A673 (cell line): Measurements from ENCODE around the gene YBX2.

Source experiments
- CTCF ChIP-seq: fragments of 300-800, 200-600 bp; sonication (generic); conservative IDR thresholded peaks from 2 replicates; pipeline ENCODE4 v1.5.1; 2017; ENCODE audit warnings: low read depth, mild to moderate bottlenecking, antibody characterized with exemption, low read length, moderate library complexity, mixed read lengths
- EZH2 ChIP-seq: fragments of 200-600 bp; sonication (generic); IDR thresholded peaks from 2 replicates; pipeline ENCODE4 v1.6.1; 2017; ENCODE audit warnings: borderline replicate concordance, low read depth, mild to moderate bottlenecking, mixed read lengths, antibody characterized with exemption, low read length; ENCODE audit not compliant: poor library complexity, severe bottlenecking

DNA sequence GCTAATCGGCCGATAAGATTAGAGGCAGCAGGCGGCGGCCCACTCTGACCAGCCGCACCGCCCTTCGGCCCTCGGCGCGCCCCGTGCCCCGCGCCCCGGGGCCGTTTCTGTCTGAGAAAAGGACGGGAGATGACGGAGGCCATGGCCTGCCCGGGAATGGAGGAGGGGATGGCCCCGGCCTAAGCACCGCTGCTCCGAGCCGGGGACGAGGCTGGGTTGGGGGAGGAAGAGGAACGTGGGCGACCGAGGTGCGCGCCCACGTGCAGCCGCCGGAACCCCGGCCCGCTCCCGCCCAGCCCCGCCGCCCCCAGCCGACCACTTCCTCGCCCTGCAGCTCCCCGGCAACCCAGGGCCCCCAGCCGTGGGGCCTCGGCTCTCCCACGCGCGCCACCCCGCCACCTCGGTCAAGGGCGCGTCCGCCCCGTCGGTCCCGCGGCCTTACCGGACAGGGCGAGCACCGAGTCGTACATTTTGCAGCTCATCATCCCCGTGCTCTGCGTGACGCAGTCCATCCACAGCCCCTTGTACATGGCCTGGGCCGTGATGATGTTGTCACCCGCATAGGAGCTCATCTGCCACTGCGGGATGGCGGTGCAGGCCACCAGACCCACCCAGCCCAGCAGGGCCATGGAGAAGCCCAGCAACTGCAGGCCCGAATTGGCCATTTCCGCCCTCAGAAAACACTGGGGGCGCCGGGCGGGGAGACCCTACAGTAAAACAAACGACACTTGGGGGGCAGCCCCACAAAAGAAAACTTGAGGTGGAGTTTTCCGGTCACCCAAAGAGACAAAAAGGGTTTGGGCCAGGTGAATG lies 32.9 kb downstream of the YBX2 start:
- TF ChIP-seq CTCF, result no peak
- no peak for TF ChIP-seq EZH2
